Heart right ventricle (tissue), 16 donors: ENCODE data around the gene PRR14. TPM values are rescaled to one million over a fixed set of nuclear protein-coding genes. Genes with fewer than 3 reads are reported as not detected.

ENCODE experiments used
- ATAC-seq, 8 donors: fragments of 200-7000 bp; cut with Tn5 transposase; one replicate each; pipeline ENCODE4 v1.9.1; 2020; ENCODE audit warnings: mild to moderate bottlenecking in 8 of 8, moderate library complexity in 8 of 8, moderate number of reproducible peaks in 1 of 8
- DNase-seq, 2 donors: peaks; one replicate each; pipeline ENCODE4 v3.0.0-alpha.2; 2020
- H3K27ac ChIP-seq, 10 donors: fragments of 200-600 bp; sonication (generic) in 2 of 10; one replicate each; pipeline versions ENCODE4 v1.5.0 to v1.8.0; 2020 to 2022; ENCODE audit warnings: mild to moderate bottlenecking in 3 of 10
- H3K27me3 ChIP-seq, 7 donors: fragments of 200-600 bp; one replicate each; pipeline ENCODE4 v1.8.0; 2021 to 2022; ENCODE audit warnings: mild to moderate bottlenecking in 2 of 7
- H3K36me3 ChIP-seq, 9 donors: fragments of 200-600 bp; sonication (generic) in 1 of 9; one replicate each; pipeline versions ENCODE4 v1.5.0 to v1.8.0; 2020 to 2022; ENCODE audit warnings: mild to moderate bottlenecking in 2 of 9
- H3K4me1 ChIP-seq, 9 donors: fragments of 200-600 bp; sonication (generic) in 1 of 9; one replicate each; pipeline versions ENCODE4 v1.5.0 to v1.8.0; 2020 to 2022; ENCODE audit warnings: mild to moderate bottlenecking in 4 of 9
- H3K4me3 ChIP-seq, 10 donors: fragments of 200-600 bp; sonication (generic) in 2 of 10; one replicate each; pipeline versions ENCODE4 v1.5.0 to v1.8.0; 2020 to 2022; ENCODE audit warnings: mild to moderate bottlenecking in 7 of 10, moderate library complexity in 2 of 10
- H3K9me3 ChIP-seq, 11 donors: fragments of 200-600 bp in 10 of 11; sonication (generic) in 2 of 11; one replicate each; pipeline versions ENCODE4 v1.5.0 to v1.8.0; 2013 to 2022; ENCODE audit warnings: mild to moderate bottlenecking in 2 of 11, control low read depth in 1 of 11, moderate library complexity in 1 of 11
- CTCF ChIP-seq, 9 donors: fragments of 200-600 bp; sonication (generic) in 2 of 9; IDR thresholded peaks; one replicate each; pipeline versions ENCODE4 v1.5.0 to v1.8.0; 2021 to 2022; ENCODE audit warnings: antibody characterized with exemption in 9 of 9, mild to moderate bottlenecking in 5 of 9, moderate library complexity in 1 of 9
- WGBS, 2 donors: extraction: QIAGEN DNeasy Blood & Tissue Kit; methylation state at CpG; one replicate each; pipeline ENCODE4 v1.1.7; 2013; ENCODE audit warnings: inconsistent platforms in 1 of 2; 5-methylcytosine and 5-hydroxymethylcytosine counted together
- intact Hi-C, 10 donors: fragments of 100-400 bp; cut with DNase I; formaldehyde crosslinking; loops; one replicate each; pipeline versions ENCODE4 v1.11.1 to v1.14.2; 2022
- polyA plus RNA-seq, 2 donors: library from polyadenylated mRNA; stranded (reverse); fragments of 200-250 nt; gene quantifications; one replicate each; pipeline ENCODE4 v1.2.3, GENCODE V29; 2013
- total RNA-seq, 10 donors: library from RNA; stranded (reverse); fragmentation: NEBNext Ultra II Directional in 3 of 10; extraction: Animal tissue kit (Norgen Biotek cat#: 25700) in 3 of 10; gene quantifications; one replicate each; pipeline versions ENCODE4 v1.2.1 to v1.2.4, GENCODE V29; 2021 to 2023
- donor health status: Arrhythmogenic right ventricular cardiomyopathy.
- donor health status: ischemic (EF 13 %, LVEDD 7.1; RV severe dilation, severe dysfunction).
- donor health status: healthy with polysubstance abuse.
- donor health status: DM: no; HTN: yes; CAD: no.
- donor health status: DM: no; HTN: no; CAD: no.
- donor health status: ischemic (EF 25% LVEDD 6.9; RV normal size, moderate dysfunction).
- donor health status: ischemic (EF 25% LVEDD 5.7; RV mildly dilated, moderate dysfunction).
- donor health status: healthy.
- donor health status: DM: yes; HTN: yes; CAD: no.
- donor health status: Ischemic cardiomyopathy.
- donor health status: ischemic (EF 35%, LVEDD 5.7; RV mildly dilated, moderate dysfunction).
- donor health status: nonischemic (EF 11% LVEDD 7.7; RV severe dilation, severe dysfunction).
- donor health status: DM: yes; HTN: yes; CAD: no.
- donor health status: PGD.
- donor health status: ischemic (EF 29% LVEDD 5.4; RV normal size, mild dysfunction).
- donor health status: nonischemic (EF 23%, LVEDD 6.1; RV moderate dilation, normal function).

PRR14 gene
- total and polyA plus RNA-seq, 12 donors, result 9.9 to 58.1 (median 17.8) TPM

GRCh38 chr16:30664616-30665109, 13.9 kb downstream of the PRR14 start:
- TF ChIP-seq CTCF (IDR thresholded peaks at IDR 0.05), result no peak
- ATAC-seq, result no peak

GRCh38 chr16:30665155-30665829, 14.5 kb downstream of the PRR14 start:
- H3K27ac ChIP-seq, result no peak overlapping the region
- WGBS, 2 donors, result 80 to 86% methylated on average over 22 of the region's 22 CpGs
- no peaks in the 10 kb centered on the region for H3K9me3 ChIP-seq
- no peak for TF ChIP-seq CTCF (IDR thresholded peaks at IDR 0.05)
- H3K4me1 ChIP-seq, result peaks cover 11 to 39% (median 36%) of the 10 kb centered on the region in 9 donors
- no peaks in the 10 kb centered on the region for H3K27me3 ChIP-seq
- DNase-seq, result no peak
- no peak for ATAC-seq
- no peak overlapping the region for H3K4me3 ChIP-seq
- peaks cover 0 to 97% (median 91%) of the 10 kb centered on the region in 9 donors for H3K36me3 ChIP-seq
- intact Hi-C loops, result no loop called here

More at GRCh38 chr16:30664616-30665109, 13.9 kb downstream of the PRR14 start:
- Histone ChIP-seq H3K4me3 (no peak overlapping the region), H3K27me3 (no peaks in the 10 kb centered on the region), H3K4me1 (peaks cover 11 to 45% (median 40%) of the 10 kb centered on the region in 9 donors), H3K36me3 (peaks cover 0 to 91% (median 84%) of the 10 kb centered on the region in 9 donors), H3K9me3 (no peaks in the 10 kb centered on the region), H3K27ac (no peak overlapping the region)
- 91 to 94% methylated on average over 15 of the region's 15 CpGs for WGBS, 2 donors
- intact Hi-C loops, result no loop called here
- DNase-seq, result no peak

- Histone ChIP-seq H3K4me3 (no peak overlapping the region), H3K27me3 (no peaks in the 10 kb centered on the region), H3K36me3 (peaks cover 0 to 100% (median 91%) of the 10 kb centered on the region in 9 donors), H3K27ac (no peak overlapping the region), H3K9me3 (no peaks in the 10 kb centered on the region), H3K4me1 (peaks cover 6 to 34% (median 31%) of the 10 kb centered on the region in 9 donors)
- no peak for TF ChIP-seq CTCF (IDR thresholded peaks at IDR 0.05)
- intact Hi-C loops, result no loop called here
- DNase-seq, result no peak
- 54 to 62% methylated on average over 4 of the region's 4 CpGs for WGBS, 2 donors
- ATAC-seq, result no peak
Measured at GRCh38 chr16:30665830-30666190, 15.1 kb downstream of the PRR14 start.

GRCh38 chr16:30666681-30667080, 15.9 kb downstream of the PRR14 start:
- Histone ChIP-seq H3K9me3 (no peaks in the 10 kb centered on the region), H3K36me3 (peaks cover 0 to 100% (median 87%) of the 10 kb centered on the region in 9 donors), H3K27ac (no peak overlapping the region), H3K27me3 (no peaks in the 10 kb centered on the region), H3K4me1 (peaks cover 3 to 25% (median 22%) of the 10 kb centered on the region in 9 donors), H3K4me3 (no peak overlapping the region)
- ATAC-seq (no peak), DNase-seq (no peak)
- intact Hi-C loops, result no loop called here
- no peak for TF ChIP-seq CTCF (IDR thresholded peaks at IDR 0.05)
- WGBS, 2 donors, result 64 to 75% methylated on average over 7 of the region's 7 CpGs
